MG63 (cell line): Measurements from ENCODE around the gene KIF25. TPM values are rescaled to one million over a fixed set of nuclear protein-coding genes. Genes with fewer than 3 reads are reported as not detected.

ENCODE experiments used
- DNase-seq: peaks from one replicate; pipeline ENCODE4 v3.0.0-alpha.2; 2020
- H3K27me3 ChIP-seq: fragments of 250-450 bp; sonication (Bioruptor Pico); 2 replicates; pipeline ENCODE4 v1.5.1; 2020; ENCODE audit warnings: mild to moderate bottlenecking, moderate library complexity
- H3K36me3 ChIP-seq: fragments of 250-450 bp; sonication (Bioruptor Pico); 2 replicates; pipeline ENCODE4 v1.5.1; 2020; ENCODE audit warnings: mild to moderate bottlenecking, moderate library complexity
- H3K4me3 ChIP-seq: fragments of 250-450 bp; sonication (Bioruptor Pico); 2 replicates; pipeline ENCODE4 v1.5.1; 2020; ENCODE audit warnings: mild to moderate bottlenecking, moderate library complexity
- H3K9me3 ChIP-seq: fragments of 250-450 bp; sonication (Bioruptor Pico); 2 replicates; pipeline ENCODE4 v1.5.1; 2020; ENCODE audit warnings: mild to moderate bottlenecking, moderate library complexity
- total RNA-seq: library from RNA; depleted of rRNA; stranded (reverse); fragments of >200 nt; shearing (Covaris generic); gene quantifications from 2 replicates; pipeline ENCODE4 v1.2.3, GENCODE V29; 2014; ENCODE audit warnings: low replicate concordance; rRNA removed

Gene KIF25
- total RNA-seq: not detected in 2 replicates

GRCh38 chr6:167997642-167998041, at the start of gene KIF25:
KIF25 (plus strand) TSS chr6:167997671; CDS start chr6:168029586, 31,915 bp downstream.
- Histone ChIP-seq H3K4me3 (no peak within 1 kb of the TSS), H3K36me3 (no peaks in the 10 kb centered on the region), H3K27me3 (no peaks in the 10 kb centered on the region), H3K9me3 (no peaks in the 10 kb centered on the region)
- DNase-seq: no peak

GRCh38 chr6:167947716-167948115, 49.8 kb upstream of the KIF25 start:
- no peak for DNase-seq
- no peaks in the 10 kb centered on the region for H3K9me3 ChIP-seq
- H3K36me3 ChIP-seq: peaks cover 25% of the 10 kb centered on the region
- H3K27me3 ChIP-seq: no peaks in the 10 kb centered on the region
- H3K4me3 ChIP-seq: no peak overlapping the region

- Histone ChIP-seq H3K36me3 (peaks cover 25% of the 10 kb centered on the region), H3K27me3 (no peaks in the 10 kb centered on the region), H3K4me3 (no peak overlapping the region), H3K9me3 (no peaks in the 10 kb centered on the region)
- DNase-seq: no peak
Observed at GRCh38 chr6:167948716-167949115, 48.8 kb upstream of the KIF25 start.

- Histone ChIP-seq H3K27me3 (no peaks in the 10 kb centered on the region), H3K36me3 (peaks cover 22% of the 10 kb centered on the region), H3K4me3 (no peak overlapping the region), H3K9me3 (no peaks in the 10 kb centered on the region)
- DNase-seq: no peak
Observed at GRCh38 chr6:167949121-167949684, 48.3 kb upstream of the KIF25 start.

GRCh38 chr6:167951781-167952511, 45.5 kb upstream of the KIF25 start:
- no peak overlapping the region for H3K4me3 ChIP-seq
- H3K9me3 ChIP-seq: no peaks in the 10 kb centered on the region
- H3K27me3 ChIP-seq: no peaks in the 10 kb centered on the region
- DNase-seq: no peak
- H3K36me3 ChIP-seq: peaks cover 14% of the 10 kb centered on the region

- Histone ChIP-seq H3K9me3 (no peaks in the 10 kb centered on the region), H3K4me3 (no peak overlapping the region), H3K36me3 (peaks cover 14% of the 10 kb centered on the region), H3K27me3 (no peaks in the 10 kb centered on the region)
- no peak for DNase-seq
Observed at GRCh38 chr6:167952512-167952859, 45.0 kb upstream of the KIF25 start.

- DNase-seq: no peak
- H3K9me3 ChIP-seq: no peaks in the 10 kb centered on the region
- H3K27me3 ChIP-seq: no peaks in the 10 kb centered on the region
- no peak overlapping the region for H3K4me3 ChIP-seq
- peaks cover 10% of the 10 kb centered on the region for H3K36me3 ChIP-seq
Observed at GRCh38 chr6:167953551-167953950, 43.9 kb upstream of the KIF25 start.

- Histone ChIP-seq H3K36me3 (peaks cover 7% of the 10 kb centered on the region), H3K9me3 (no peaks in the 10 kb centered on the region), H3K27me3 (no peaks in the 10 kb centered on the region), H3K4me3 (no peak overlapping the region)
- DNase-seq: no peak
Observed at GRCh38 chr6:167954151-167954550, 43.3 kb upstream of the KIF25 start.

- Histone ChIP-seq H3K36me3 (peaks cover 4% of the 10 kb centered on the region; the same call in 1 of the 2 replicates), H3K4me3 (no peak overlapping the region), H3K27me3 (no peaks in the 10 kb centered on the region), H3K9me3 (no peaks in the 10 kb centered on the region)
- DNase-seq: no peak
Observed at GRCh38 chr6:167956491-167956890, 41.0 kb upstream of the KIF25 start.

GRCh38 chr6:167956983-167957492, 40.4 kb upstream of the KIF25 start:
- DNase-seq: no peak
- no peaks in the 10 kb centered on the region for H3K27me3 ChIP-seq
- H3K4me3 ChIP-seq: no peak overlapping the region
- peaks cover 4% of the 10 kb centered on the region; the same call in 1 of the 2 replicates for H3K36me3 ChIP-seq
- no peaks in the 10 kb centered on the region for H3K9me3 ChIP-seq

GRCh38 chr6:167957626-167958025, 39.8 kb upstream of the KIF25 start:
- H3K9me3 ChIP-seq: no peaks in the 10 kb centered on the region
- H3K36me3 ChIP-seq: 0 out of 2 replicates have a peak, but pooled peaks cover under 1% of the 10 kb centered on the region
- no peak for DNase-seq
- no peaks in the 10 kb centered on the region for H3K27me3 ChIP-seq
- H3K4me3 ChIP-seq: no peak overlapping the region

- no peaks in the 10 kb centered on the region for H3K36me3 ChIP-seq
- H3K9me3 ChIP-seq: no peaks in the 10 kb centered on the region
- no peak for DNase-seq
- H3K27me3 ChIP-seq: no peaks in the 10 kb centered on the region
- H3K4me3 ChIP-seq: no peak overlapping the region
Observed at GRCh38 chr6:167960579-167960978, 36.9 kb upstream of the KIF25 start.

GRCh38 chr6:167962711-167963110, 34.8 kb upstream of the KIF25 start:
- Histone ChIP-seq H3K9me3 (no peaks in the 10 kb centered on the region), H3K4me3 (no peak overlapping the region), H3K36me3 (peaks cover 3% of the 10 kb centered on the region; the same call in 1 of the 2 replicates), H3K27me3 (no peaks in the 10 kb centered on the region)
- no peak for DNase-seq

GRCh38 chr6:167963589-167964057, 33.8 kb upstream of the KIF25 start:
- DNase-seq: no peak
- no peaks in the 10 kb centered on the region for H3K9me3 ChIP-seq
- H3K4me3 ChIP-seq: no peak overlapping the region
- peaks cover 6% of the 10 kb centered on the region for H3K36me3 ChIP-seq
- no peaks in the 10 kb centered on the region for H3K27me3 ChIP-seq

GRCh38 chr6:167965592-167966539, 31.6 kb upstream of the KIF25 start:
- Histone ChIP-seq H3K9me3 (no peaks in the 10 kb centered on the region), H3K27me3 (no peaks in the 10 kb centered on the region), H3K4me3 (no peak overlapping the region), H3K36me3 (peaks cover 10% of the 10 kb centered on the region)
- DNase-seq: no peak

GRCh38 chr6:167966540-167966905, 30.9 kb upstream of the KIF25 start:
- Histone ChIP-seq H3K36me3 (peaks cover 10% of the 10 kb centered on the region), H3K4me3 (no peak overlapping the region), H3K9me3 (no peaks in the 10 kb centered on the region), H3K27me3 (no peaks in the 10 kb centered on the region)
- no peak for DNase-seq

GRCh38 chr6:167968091-167968490, 29.4 kb upstream of the KIF25 start:
- no peak overlapping the region for H3K4me3 ChIP-seq
- peaks cover 10% of the 10 kb centered on the region for H3K36me3 ChIP-seq
- H3K9me3 ChIP-seq: no peaks in the 10 kb centered on the region
- DNase-seq: peak; percentile 33
- H3K27me3 ChIP-seq: no peaks in the 10 kb centered on the region
